Right lobe of liver (tissue), 6 donors: ENCODE measurements around the gene TENM3. TPM values are rescaled to one million over a fixed set of nuclear protein-coding genes. Genes with fewer than 3 reads are reported as not detected.

Experiments used
- ATAC-seq, 4 donors: fragments of 200-7000 bp; cut with Tn5 transposase; one replicate each; pipeline ENCODE4 v1.9.1; 2020; ENCODE audit warnings: mild to moderate bottlenecking in 4 of 4, moderate library complexity in 4 of 4
- DNase-seq, 3 donors: peaks; one replicate each; pipeline ENCODE4 v3.0.0-alpha.2; 2020
- H3K27ac ChIP-seq, 3 donors: fragments of 200-600 bp; one replicate each; pipeline ENCODE4 v1.8.0; 2022
- H3K27me3 ChIP-seq, 2 donors: fragments of 200-600 bp; one replicate each; pipeline ENCODE4 v1.8.0; 2022
- H3K36me3 ChIP-seq, 4 donors: fragments of 200-600 bp; sonication (generic) in 1 of 4; one replicate each; pipeline versions ENCODE4 v1.5.1 to v1.8.0; 2017 to 2022; ENCODE audit warnings: control low read depth in 1 of 4
- H3K4me1 ChIP-seq, 4 donors: fragments of 200-600 bp; sonication (generic) in 1 of 4; one replicate each; pipeline versions ENCODE4 v1.5.1 to v1.8.0; 2017 to 2022; ENCODE audit warnings: control low read depth in 1 of 4
- H3K4me3 ChIP-seq, 3 donors: fragments of 200-600 bp; one replicate each; pipeline ENCODE4 v1.8.0; 2022
- H3K9me3 ChIP-seq, 4 donors: fragments of 200-600 bp; sonication (generic) in 1 of 4; one replicate each; pipeline versions ENCODE4 v1.5.1 to v1.8.0; 2017 to 2022; ENCODE audit warnings: control low read depth in 1 of 4
- CTCF ChIP-seq, 4 donors: fragments of 200-600 bp in 3 of 4; fragments of 450-650 bp in 1 of 4; IDR thresholded peaks; one replicate each; pipeline versions ENCODE4 v1.5.1 to v1.8.0; 2016 to 2022; ENCODE audit warnings: antibody characterized with exemption in 4 of 4, mild to moderate bottlenecking in 2 of 4
- POLR2A ChIP-seq: fragments of 450-650 bp; IDR thresholded peaks from one replicate; pipeline ENCODE4 v1.6.1; 2017; ENCODE audit warnings: antibody characterized with exemption, mild to moderate bottlenecking
- WGBS: methylation state at CpG from one replicate; pipeline ENCODE4 v1.1.6; 2018; ENCODE audit warnings: low coverage, low lambda C conversion rate; ENCODE audit not compliant: insufficient coverage; ENCODE audit errors: missing lambda C conversion rate; 5-methylcytosine and 5-hydroxymethylcytosine counted together
- intact Hi-C, 2 donors: fragments of 100-400 bp; cut with DNase I; formaldehyde crosslinking; loops; one replicate each; pipeline versions ENCODE4 v1.11.2 to v1.14.1; 2022
- total RNA-seq, 6 experiments: library from RNA; depleted of rRNA in 2 of 6; stranded (reverse); fragments of >200 nt in 2 of 6; fragmentation: NEBNext Ultra II Directional in 3 of 6; extraction: Animal tissue kit (Norgen Biotek cat#: 25700) in 3 of 6; gene quantifications; one replicate each; pipeline versions ENCODE4 v1.1.0 to v1.2.4, GENCODE V29; 2016 to 2023
- donor health status: DM: no; HTN: yes; CAD: no.
- donor health status: DM: no; HTN: no; CAD: no.
- donor health status: DM: no; HTN: no; CAD: no.
- donor health status: DM: no; HTN: yes; CAD: no.
- donor health status: DM: no; HTN: yes; CAD: no.

Gene TENM3
- total RNA-seq, 6 experiments from 2014 or later = 0.06 to 3.0 (median 1.1) TPM

GRCh38 chr4:182804131-182804530, 560.9 kb downstream of the TENM3 start:
- no peaks in the 10 kb centered on the region for H3K27me3 ChIP-seq
- no peak for ATAC-seq
- H3K4me3 ChIP-seq = no peak overlapping the region
- H3K4me1 ChIP-seq = peaks cover 0 to 4% (median 0%) of the 10 kb centered on the region in 4 donors
- no peak overlapping the region for H3K27ac ChIP-seq
- H3K9me3 ChIP-seq = no peaks in the 10 kb centered on the region
- intact Hi-C loops = no loop called here
- no peak for DNase-seq
- WGBS = 30% methylated on average over 6 of the region's 8 CpGs
- H3K36me3 ChIP-seq = no peaks in the 10 kb centered on the region
- TF ChIP-seq POLR2A = no peak
- no peak for TF ChIP-seq CTCF (IDR thresholded peaks at IDR 0.05)

GRCh38 chr4:182805321-182805720, 562.1 kb downstream of the TENM3 start:
- H3K27me3 ChIP-seq = no peaks in the 10 kb centered on the region
- H3K27ac ChIP-seq = no peak overlapping the region
- no peaks in the 10 kb centered on the region for H3K36me3 ChIP-seq
- H3K4me1 ChIP-seq = peaks cover 0 to 4% (median 0%) of the 10 kb centered on the region in 4 donors
- intact Hi-C loops = no loop called here
- WGBS = 68% methylated on average over 6 of the region's 9 CpGs
- H3K9me3 ChIP-seq = no peaks in the 10 kb centered on the region
- DNase-seq (no peak), ATAC-seq (no peak)
- TF ChIP-seq POLR2A = no peak
- no peak for TF ChIP-seq CTCF (IDR thresholded peaks at IDR 0.05)
- H3K4me3 ChIP-seq = no peak overlapping the region

GRCh38 chr4:182805750-182806149, 562.5 kb downstream of the TENM3 start:
- H3K36me3 ChIP-seq = no peaks in the 10 kb centered on the region
- 39% methylated on average over 8 of the region's 13 CpGs for WGBS
- H3K27me3 ChIP-seq = no peaks in the 10 kb centered on the region
- no peak for TF ChIP-seq POLR2A
- no peak for TF ChIP-seq CTCF (IDR thresholded peaks at IDR 0.05)
- DNase-seq (no peak), ATAC-seq (no peak)
- H3K9me3 ChIP-seq = no peaks in the 10 kb centered on the region
- no peak overlapping the region for H3K4me3 ChIP-seq
- intact Hi-C loops = no loop called here
- no peak overlapping the region for H3K27ac ChIP-seq
- H3K4me1 ChIP-seq = peaks cover 0 to 4% (median 0%) of the 10 kb centered on the region in 4 donors

- TF ChIP-seq POLR2A (no peak), CTCF (IDR thresholded peaks at IDR 0.05) (peak; percentile 77 to 92 (median 85))
Observed at GRCh38 chr4:182806259-182807252, 563.4 kb downstream of the TENM3 start.

More at GRCh38 chr4:182806259-182807252, 563.4 kb downstream of the TENM3 start:
- peak; percentile 73 to 85 (median 82) for DNase-seq
- H3K27ac ChIP-seq = no peak overlapping the region
- no peaks in the 10 kb centered on the region for H3K9me3 ChIP-seq
- peak overlapping the region; percentile 45 to 57 (median 50) for H3K4me3 ChIP-seq
- no peaks in the 10 kb centered on the region for H3K36me3 ChIP-seq
- intact Hi-C loops = no loop called here
- no peaks in the 10 kb centered on the region for H3K27me3 ChIP-seq
- H3K4me1 ChIP-seq = peaks cover 0 to 4% (median 0%) of the 10 kb centered on the region in 4 donors
- peak; percentile 88 to 97 (median 93) for ATAC-seq
- WGBS = 5% methylated on average over 29 of the region's 68 CpGs
